SK-N-SH (cell line): ENCODE data around the gene PTPN14. TPM values are rescaled to one million over a fixed set of nuclear protein-coding genes. Genes with fewer than 3 reads are reported as not detected.

Source experiments
- CTCF ChIA-PET: fragments of 300-600, 350-600 bp; formaldehyde crosslinking; extraction: SDS; loops from one replicate; lab custom pipeline; 2021; lab: Yijun Ruan, JAX
- POLR2A ChIA-PET: fragments of 350-600 bp; sonication (Branson Sonifier 250); formaldehyde crosslinking; extraction: SDS; loops from one replicate; lab custom pipeline; 2020; ENCODE audit warnings: antibody characterized with exemption, inconsistent platforms; lab: Yijun Ruan, JAX
- DNase-seq: peaks from one replicate; pipeline ENCODE4 v3.0.0; 2012
- H2AFZ ChIP-seq: fragments of 200-600 bp; sonication (generic); 2 replicates; pipeline ENCODE4 v1.8.1; 2016; ENCODE audit warnings: antibody characterized with exemption, mild to moderate bottlenecking, low read depth
- H3F3A ChIP-seq: fragments of 200-600 bp; sonication (generic); replicated peaks from 2 replicates; pipeline ENCODE3; 2016; ENCODE audit warnings: antibody characterized with exemption, mild to moderate bottlenecking; ENCODE audit not compliant: insufficient read depth
- H3K27ac ChIP-seq, 2 experiments: fragments of 200-500 bp in 1 of 2; fragments of 200-600 bp in 1 of 2; sonication (Bioruptor generic) in 1 of 2; sonication (generic), shearing (Covaris generic) in 1 of 2; 2 replicates each; pipeline versions ENCODE4 v1.5.1 to v1.6.1; 2014 to 2016; ENCODE audit warnings: low read depth in 2 of 2, inconsistent platforms in 1 of 2, low read length in 1 of 2, mild to moderate bottlenecking in 1 of 2, mixed read lengths in 1 of 2
- H3K27me3 ChIP-seq: fragments of 200-600 bp; sonication (generic), shearing (Covaris generic); 2 replicates; pipeline ENCODE4 v1.6.1; 2016; ENCODE audit warnings: mixed run types; ENCODE audit not compliant: insufficient read depth
- H3K36me3 ChIP-seq, 2 experiments: fragments of 200-500 bp in 1 of 2; fragments of 200-600 bp in 1 of 2; sonication (Bioruptor generic) in 1 of 2; sonication (generic) in 1 of 2; replicated peaks in 1 of 2; 2 replicates each; pipeline versions ENCODE3 to v1.5.1; 2014 to 2016; ENCODE audit warnings: low read length in 1 of 2, mild to moderate bottlenecking in 1 of 2; ENCODE audit not compliant: insufficient read depth in 2 of 2, control insufficient read depth in 1 of 2
- H3K4me1 ChIP-seq, 2 experiments: fragments of 200-500 bp in 1 of 2; fragments of 200-600 bp in 1 of 2; sonication (Bioruptor generic) in 1 of 2; sonication (generic), shearing (Covaris generic) in 1 of 2; 2 replicates each; pipeline versions ENCODE4 v1.5.1 to v1.6.1; 2014 to 2016; ENCODE audit warnings: low read depth in 1 of 2, low read length in 1 of 2, mixed run types in 1 of 2; ENCODE audit not compliant: insufficient read depth in 2 of 2, control insufficient read depth in 1 of 2
- H3K4me2 ChIP-seq: fragments of 200-600 bp; sonication (generic), shearing (Covaris generic); 2 replicates; pipeline ENCODE4 v1.6.1; 2017; ENCODE audit warnings: mixed run types
- H3K4me3 ChIP-seq, 2 experiments: fragments of 200-500 bp in 1 of 2; fragments of 200-600 bp in 1 of 2; sonication (Bioruptor generic) in 1 of 2; sonication (generic), shearing (Covaris generic) in 1 of 2; 2 replicates each; pipeline versions ENCODE4 v1.5.1 to v1.8.1; 2014 to 2016; ENCODE audit warnings: low read depth in 2 of 2, inconsistent platforms in 1 of 2, low read length in 1 of 2, mild to moderate bottlenecking in 1 of 2, mixed read lengths in 1 of 2, moderate library complexity in 1 of 2
- H3K79me2 ChIP-seq: fragments of 200-600 bp; sonication (generic); 2 replicates; pipeline ENCODE4 v1.8.1; 2017; ENCODE audit warnings: mild to moderate bottlenecking; ENCODE audit not compliant: insufficient read depth
- H3K9ac ChIP-seq: fragments of 200-600 bp; sonication (generic); 2 replicates; pipeline ENCODE4 v1.6.1; 2017; ENCODE audit warnings: mixed run types
- H3K9me2 ChIP-seq: fragments of 200-600 bp; sonication (generic); 2 replicates; pipeline ENCODE4 v1.6.1; 2017; ENCODE audit warnings: mixed run types
- H3K9me3 ChIP-seq: fragments of 200-600 bp; sonication (generic); 2 replicates; pipeline ENCODE4 v1.6.1; 2017; ENCODE audit warnings: mixed run types, mild to moderate bottlenecking, moderate library complexity
- H4K20me1 ChIP-seq: fragments of 200-600 bp; sonication (generic); 2 replicates; pipeline ENCODE4 v1.6.1; 2017; ENCODE audit warnings: mild to moderate bottlenecking, mixed run types; ENCODE audit not compliant: insufficient read depth
- CHD2 ChIP-seq: fragments of 150-350 bp; IDR thresholded peaks from 2 replicates; pipeline ENCODE4 v1.6.1; 2018; ENCODE audit warnings: low read length; ENCODE audit not compliant: partially characterized antibody
- ELF1 ChIP-seq: IDR thresholded peaks from 2 replicates; pipeline ENCODE4 v1.4.0; 2012
- EP300 ChIP-seq, 2 experiments: IDR thresholded peaks; 2 replicates each; pipeline versions ENCODE4 v1.4.0 to v1.6.1; 2012; ENCODE audit warnings: borderline replicate concordance in 1 of 2, low read depth in 1 of 2, low read length in 1 of 2
- EZH2phosphoT487 ChIP-seq: fragments of 200-600 bp; sonication (generic); IDR thresholded peaks from 2 replicates; pipeline ENCODE4 v1.6.1; 2017; ENCODE audit warnings: low read depth, mixed run types, mild to moderate bottlenecking, antibody characterized with exemption, moderate library complexity, borderline replicate concordance
- FOXJ3 ChIP-seq: sonication (generic); formaldehyde crosslinking; IDR thresholded peaks from 2 replicates; pipeline ENCODE4 v1.5.1; 2020; ENCODE audit warnings: mild to moderate bottlenecking, missing genetic modification reagents
- GABPA ChIP-seq: IDR thresholded peaks from 2 replicates; pipeline ENCODE4 v1.4.0; 2012; ENCODE audit warnings: low read depth, mild to moderate bottlenecking
- GATA2 ChIP-seq: sonication (generic); formaldehyde crosslinking; IDR thresholded peaks from 2 replicates; pipeline ENCODE4 v1.5.0; 2020; ENCODE audit warnings: mild to moderate bottlenecking, missing genetic modification reagents
- JUND ChIP-seq: IDR thresholded peaks from 2 replicates; pipeline ENCODE4 v1.4.0; 2012
- MXI1 ChIP-seq: IDR thresholded peaks from 2 replicates; pipeline ENCODE4 v1.6.1; 2012; ENCODE audit warnings: mild to moderate bottlenecking, low read depth, low read length, improper control_type of control experiment
- NFIC ChIP-seq: IDR thresholded peaks from 2 replicates; pipeline ENCODE4 v1.4.0; 2012; ENCODE audit warnings: borderline replicate concordance
- POLR2AphosphoS5 ChIP-seq: IDR thresholded peaks from 2 replicates; pipeline ENCODE4 v1.6.1; 2012; ENCODE audit warnings: low read depth, low read length
- RCOR1 ChIP-seq: fragments of 150-350 bp; IDR thresholded peaks from 2 replicates; pipeline ENCODE4 v1.6.1; 2017; ENCODE audit warnings: antibody characterized with exemption, low read length
- RFX5 ChIP-seq: IDR thresholded peaks from 2 replicates; pipeline ENCODE4 v1.6.1; 2012; ENCODE audit warnings: mild to moderate bottlenecking, improper control_type of control experiment, low read length
- RXRA ChIP-seq: IDR thresholded peaks from 2 replicates; pipeline ENCODE4 v1.4.0; 2012; ENCODE audit warnings: low read depth, mild to moderate bottlenecking, borderline replicate concordance
- SMC3 ChIP-seq: IDR thresholded peaks from 2 replicates; pipeline ENCODE4 v1.6.1; 2012; ENCODE audit warnings: low read depth, low read length, improper control_type of control experiment
- YY1 ChIP-seq: IDR thresholded peaks from 2 replicates; pipeline ENCODE4 v1.4.0; 2012; ENCODE audit warnings: low read depth, mild to moderate bottlenecking
- ZBTB33 ChIP-seq: IDR thresholded peaks from 2 replicates; pipeline ENCODE4 v1.4.0; 2012; ENCODE audit warnings: low read depth, borderline replicate concordance
- WGBS: methylation state at CpG from one replicate; pipeline ENCODE4 v1.1.6; 2017; ENCODE audit warnings: low lambda C conversion rate; 5-methylcytosine and 5-hydroxymethylcytosine counted together
- polyA plus RNA-seq, 3 experiments: library from polyadenylated mRNA; depleted of rRNA; stranded (reverse); fragments of >200 nt; gene quantifications; 2 replicates each; pipeline ENCODE4 v1.2.3, GENCODE V29; 2012
- TF ChIP-seq, protein P1 (sequence below): IDR thresholded peaks from 2 replicates; pipeline ENCODE4 v1.4.0; 2012; ENCODE audit warnings: low read depth
- TF ChIP-seq, protein P2 (sequence below): IDR thresholded peaks from 2 replicates; pipeline ENCODE4 v1.6.1; 2012; ENCODE audit warnings: mild to moderate bottlenecking, low read depth, low read length, moderate library complexity
- TF ChIP-seq, protein P3 (sequence below): fragments of 200-600 bp; sonication (generic); IDR thresholded peaks from 2 replicates; pipeline ENCODE4 v1.6.1; 2017; ENCODE audit warnings: antibody characterized with exemption, mild to moderate bottlenecking, moderate library complexity

Gene PTPN14
- polyA plus RNA-seq, 1 of the 3 experiments (the other 2 are of a cell fraction): 12.8 TPM

DNA sequence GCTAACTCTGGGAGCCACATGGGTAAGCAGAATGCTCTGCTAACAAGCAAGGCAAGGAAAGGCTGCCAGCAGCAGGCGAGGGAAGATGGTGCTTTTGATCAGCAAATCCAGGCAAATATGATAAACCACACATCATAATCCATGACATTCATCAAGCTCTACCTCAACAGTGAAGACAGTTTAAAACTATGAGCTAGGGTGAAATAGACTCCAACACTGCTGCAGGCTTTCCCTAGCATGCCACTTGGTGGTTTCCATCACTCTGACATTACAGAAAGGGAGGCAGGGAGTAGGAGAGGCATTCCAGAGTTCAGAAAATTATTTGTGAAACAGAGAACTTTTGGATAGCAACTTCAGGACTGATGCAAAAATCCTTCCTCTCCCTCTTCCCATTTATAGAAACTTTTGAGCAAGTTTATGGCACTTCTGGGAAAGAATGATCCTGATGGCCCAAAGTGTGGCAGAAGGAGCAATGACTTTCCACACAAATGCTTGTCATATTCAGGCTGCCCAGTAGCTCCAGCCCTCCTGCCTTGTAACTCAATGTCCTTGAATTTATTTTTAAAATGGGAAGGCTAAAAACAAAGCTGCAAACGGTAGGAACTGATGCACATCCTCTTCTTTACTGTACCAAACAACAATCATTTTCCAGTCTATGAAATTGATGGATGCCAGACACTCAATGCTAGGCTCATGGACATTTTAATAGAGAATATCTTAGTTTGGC lies 199.7 kb downstream of the PTPN14 start:
- Histone ChIP-seq H3K36me3 (peaks cover 42 to 56% of the 10 kb centered on the region in 2 experiments), H3K79me2 (no peaks in the 10 kb centered on the region; the same call in 1 of the 2 replicates), H3K4me3 (no peak overlapping the region), H3F3A (peaks cover 19% of the 10 kb centered on the region), H4K20me1 (no peaks in the 10 kb centered on the region), H3K4me1 (peaks cover 3 to 23% of the 10 kb centered on the region in 2 experiments; a peak in 2 of 4 replicates), H3K27ac (no peak overlapping the region), H3K27me3 (no peaks in the 10 kb centered on the region), H3K9me2 (no peaks in the 10 kb centered on the region), H2AFZ (no peak overlapping the region), H3K9ac (no peak overlapping the region), H3K9me3 (no peaks in the 10 kb centered on the region), H3K4me2 (no peak overlapping the region)
- DNase-seq: no peak
- TF ChIP-seq EP300 (IDR thresholded peaks at IDR 0.05; ENCODE audit: borderline replicate concordance in 1 of 2, low read depth in 1 of 2, low read length in 1 of 2) (no peak), GATA2 (CRISPR knock-in tag) (no peak), NFIC (no peak), POLR2AphosphoS5 (no peak)
- CTCF ChIA-PET: interaction anchor here (0.9 to 5.7 kb wide), 5 partner anchors 12 to 91 kb away, joined by 3 to 36 read pairs (median 5); no protein-coding TSS in a partner anchor
- POLR2A ChIA-PET: no interaction called here
- 87% methylated on average over 2 of the region's 2 CpGs for WGBS

GRCh38 chr1:214349781-214350180 lies 201.6 kb downstream of the PTPN14 start:
- no peak for DNase-seq
- WGBS: 97% methylated on average over 2 of the region's 2 CpGs
- TF ChIP-seq, protein P1, sequence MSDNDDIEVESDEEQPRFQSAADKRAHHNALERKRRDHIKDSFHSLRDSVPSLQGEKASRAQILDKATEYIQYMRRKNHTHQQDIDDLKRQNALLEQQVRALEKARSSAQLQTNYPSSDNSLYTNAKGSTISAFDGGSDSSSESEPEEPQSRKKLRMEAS: no peak
- TF ChIP-seq EZH2phosphoT487 (no peak), EP300 (IDR thresholded peaks at IDR 0.05; ENCODE audit: borderline replicate concordance in 1 of 2, low read depth in 1 of 2, low read length in 1 of 2) (no peak), RFX5 (no peak), GABPA (no peak), JUND (no peak), RCOR1 (no peak), RXRA (no peak), FOXJ3 (CRISPR knock-in tag) (no peak), MXI1 (no peak), ZBTB33 (no peak), CHD2 (no peak), ELF1 (no peak), YY1 (no peak), GATA2 (CRISPR knock-in tag) (no peak), SMC3 (no peak)
- TF ChIP-seq, protein P2, sequence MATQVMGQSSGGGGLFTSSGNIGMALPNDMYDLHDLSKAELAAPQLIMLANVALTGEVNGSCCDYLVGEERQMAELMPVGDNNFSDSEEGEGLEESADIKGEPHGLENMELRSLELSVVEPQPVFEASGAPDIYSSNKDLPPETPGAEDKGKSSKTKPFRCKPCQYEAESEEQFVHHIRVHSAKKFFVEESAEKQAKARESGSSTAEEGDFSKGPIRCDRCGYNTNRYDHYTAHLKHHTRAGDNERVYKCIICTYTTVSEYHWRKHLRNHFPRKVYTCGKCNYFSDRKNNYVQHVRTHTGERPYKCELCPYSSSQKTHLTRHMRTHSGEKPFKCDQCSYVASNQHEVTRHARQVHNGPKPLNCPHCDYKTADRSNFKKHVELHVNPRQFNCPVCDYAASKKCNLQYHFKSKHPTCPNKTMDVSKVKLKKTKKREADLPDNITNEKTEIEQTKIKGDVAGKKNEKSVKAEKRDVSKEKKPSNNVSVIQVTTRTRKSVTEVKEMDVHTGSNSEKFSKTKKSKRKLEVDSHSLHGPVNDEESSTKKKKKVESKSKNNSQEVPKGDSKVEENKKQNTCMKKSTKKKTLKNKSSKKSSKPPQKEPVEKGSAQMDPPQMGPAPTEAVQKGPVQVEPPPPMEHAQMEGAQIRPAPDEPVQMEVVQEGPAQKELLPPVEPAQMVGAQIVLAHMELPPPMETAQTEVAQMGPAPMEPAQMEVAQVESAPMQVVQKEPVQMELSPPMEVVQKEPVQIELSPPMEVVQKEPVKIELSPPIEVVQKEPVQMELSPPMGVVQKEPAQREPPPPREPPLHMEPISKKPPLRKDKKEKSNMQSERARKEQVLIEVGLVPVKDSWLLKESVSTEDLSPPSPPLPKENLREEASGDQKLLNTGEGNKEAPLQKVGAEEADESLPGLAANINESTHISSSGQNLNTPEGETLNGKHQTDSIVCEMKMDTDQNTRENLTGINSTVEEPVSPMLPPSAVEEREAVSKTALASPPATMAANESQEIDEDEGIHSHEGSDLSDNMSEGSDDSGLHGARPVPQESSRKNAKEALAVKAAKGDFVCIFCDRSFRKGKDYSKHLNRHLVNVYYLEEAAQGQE: no peak
- TF ChIP-seq, protein P3, sequence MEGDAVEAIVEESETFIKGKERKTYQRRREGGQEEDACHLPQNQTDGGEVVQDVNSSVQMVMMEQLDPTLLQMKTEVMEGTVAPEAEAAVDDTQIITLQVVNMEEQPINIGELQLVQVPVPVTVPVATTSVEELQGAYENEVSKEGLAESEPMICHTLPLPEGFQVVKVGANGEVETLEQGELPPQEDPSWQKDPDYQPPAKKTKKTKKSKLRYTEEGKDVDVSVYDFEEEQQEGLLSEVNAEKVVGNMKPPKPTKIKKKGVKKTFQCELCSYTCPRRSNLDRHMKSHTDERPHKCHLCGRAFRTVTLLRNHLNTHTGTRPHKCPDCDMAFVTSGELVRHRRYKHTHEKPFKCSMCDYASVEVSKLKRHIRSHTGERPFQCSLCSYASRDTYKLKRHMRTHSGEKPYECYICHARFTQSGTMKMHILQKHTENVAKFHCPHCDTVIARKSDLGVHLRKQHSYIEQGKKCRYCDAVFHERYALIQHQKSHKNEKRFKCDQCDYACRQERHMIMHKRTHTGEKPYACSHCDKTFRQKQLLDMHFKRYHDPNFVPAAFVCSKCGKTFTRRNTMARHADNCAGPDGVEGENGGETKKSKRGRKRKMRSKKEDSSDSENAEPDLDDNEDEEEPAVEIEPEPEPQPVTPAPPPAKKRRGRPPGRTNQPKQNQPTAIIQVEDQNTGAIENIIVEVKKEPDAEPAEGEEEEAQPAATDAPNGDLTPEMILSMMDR: no peak

More at GRCh38 chr1:214349781-214350180, 201.6 kb downstream of the PTPN14 start:
- Histone ChIP-seq H3K79me2 (no peaks in the 10 kb centered on the region; the same call in 1 of the 2 replicates), H3K4me3 (no peak overlapping the region), H3K9me2 (no peaks in the 10 kb centered on the region), H3K27ac (peak overlapping the region in 1 of 2 experiments; percentile 67; a peak in 1 of 4 replicates), H3K4me1 (peaks cover 2 to 15% of the 10 kb centered on the region in 2 experiments; a peak in 2 of 4 replicates), H3F3A (peaks cover 6% of the 10 kb centered on the region), H3K4me2 (no peak overlapping the region), H4K20me1 (no peaks in the 10 kb centered on the region), H3K9me3 (no peaks in the 10 kb centered on the region), H3K36me3 (peaks cover 43 to 61% of the 10 kb centered on the region in 2 experiments), H2AFZ (no peak overlapping the region), H3K9ac (no peak overlapping the region), H3K27me3 (no peaks in the 10 kb centered on the region)
- ChIA-PET CTCF (interaction anchor here (1.5 to 7.3 kb wide), 2 partner anchors 17 to 21 kb away, joined by 7 to 59 read pairs; no protein-coding TSS in a partner anchor), POLR2A (no interaction called here)
